22Rv1 (cell line): ENCODE measurements around the gene RSPH1.

ENCODE experiments used
- H3K27ac ChIP-seq: fragments of 450-650 bp; 2 replicates; pipeline ENCODE4 v1.5.1; 2017
- CTCF ChIP-seq: fragments of 450-650 bp; IDR thresholded peaks from 2 replicates; pipeline ENCODE4 v1.5.1; 2017; ENCODE audit warnings: mild to moderate bottlenecking
- ZFX ChIP-seq: fragments of 450-650 bp; IDR thresholded peaks from 2 replicates; pipeline ENCODE4 v1.6.1; 2017; ENCODE audit warnings: antibody characterized with exemption, borderline replicate concordance

Gene RSPH1

DNA sequence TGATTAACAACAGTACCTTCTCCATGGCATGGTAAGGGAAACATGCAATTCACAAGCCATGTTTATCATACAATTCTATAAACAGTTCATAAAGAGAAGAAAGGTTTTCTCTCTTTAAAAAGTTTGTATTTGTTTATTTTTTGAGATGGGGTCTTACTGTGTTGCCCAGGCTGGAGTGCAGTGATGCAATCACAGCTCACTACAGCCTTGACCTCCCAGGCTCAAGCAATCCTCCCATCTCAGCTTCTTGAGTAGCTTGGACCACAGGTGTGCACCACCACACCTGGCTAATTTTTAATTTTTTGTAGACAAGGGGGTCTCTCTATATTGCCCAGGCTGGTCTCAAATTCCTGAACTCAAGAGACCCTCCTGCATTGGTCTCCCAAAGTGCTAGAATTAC, 45.6 kb upstream of the RSPH1 start:
- no peak overlapping the region for H3K27ac ChIP-seq
- TF ChIP-seq ZFX: no peak
- TF ChIP-seq CTCF: no peak

GRCh38 chr21:42541174-42541573, 45.1 kb upstream of the RSPH1 start:
- no peak for TF ChIP-seq CTCF
- no peak for TF ChIP-seq ZFX
- no peak overlapping the region for H3K27ac ChIP-seq

- no peak for TF ChIP-seq ZFX
- no peak for TF ChIP-seq CTCF
These were observed 44.4 kb upstream of the RSPH1 start for GRCh38 chr21:42540396-42540795.

DNA sequence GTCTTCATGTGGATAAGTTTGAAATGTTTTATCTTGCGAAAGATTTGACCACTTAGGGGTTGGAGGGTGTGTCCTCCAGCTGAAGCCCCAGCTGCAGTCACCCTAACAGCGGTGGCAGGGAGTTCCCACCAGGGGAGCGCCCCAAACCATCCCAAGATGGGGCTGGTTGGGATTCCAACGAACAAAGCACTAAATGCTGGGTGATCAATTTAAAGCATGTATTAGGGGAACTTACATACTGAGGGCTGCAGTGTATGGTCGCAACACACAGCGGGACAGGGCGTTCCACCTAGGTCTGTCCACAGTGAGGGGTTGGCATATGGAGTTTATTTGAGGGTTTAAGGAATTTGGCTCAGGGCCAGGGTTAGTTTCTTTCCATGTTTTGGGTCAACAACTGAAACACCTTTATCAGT, 43.9 kb upstream of the RSPH1 start:
- TF ChIP-seq CTCF (no peak), ZFX (no peak)
- no peak overlapping the region for H3K27ac ChIP-seq

More at GRCh38 chr21:42540396-42540795, 44.4 kb upstream of the RSPH1 start:
- H3K27ac ChIP-seq: no peak overlapping the region

DNA sequence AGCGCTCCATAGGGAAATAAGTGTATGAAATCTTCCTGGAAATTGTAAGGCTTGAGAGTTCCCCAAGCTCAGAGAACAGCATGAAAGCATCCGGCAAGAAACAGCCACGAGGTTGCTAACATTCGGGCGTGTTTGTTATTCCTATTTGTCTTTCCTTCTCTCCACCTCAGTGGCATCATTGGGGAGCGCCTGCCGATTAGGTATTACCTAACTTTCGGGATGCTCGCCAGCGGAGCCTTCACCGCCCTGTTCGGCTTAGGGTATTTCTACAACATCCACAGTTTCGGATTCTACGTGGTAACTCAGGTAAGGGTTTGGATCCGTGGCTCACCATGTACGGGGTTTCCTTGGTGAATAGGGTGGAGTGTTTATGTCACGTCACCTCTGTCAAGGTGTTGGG, 43.3 kb upstream of the RSPH1 start:
- H3K27ac ChIP-seq: no peak overlapping the region
- no peak for TF ChIP-seq ZFX
- TF ChIP-seq CTCF: no peak

DNA sequence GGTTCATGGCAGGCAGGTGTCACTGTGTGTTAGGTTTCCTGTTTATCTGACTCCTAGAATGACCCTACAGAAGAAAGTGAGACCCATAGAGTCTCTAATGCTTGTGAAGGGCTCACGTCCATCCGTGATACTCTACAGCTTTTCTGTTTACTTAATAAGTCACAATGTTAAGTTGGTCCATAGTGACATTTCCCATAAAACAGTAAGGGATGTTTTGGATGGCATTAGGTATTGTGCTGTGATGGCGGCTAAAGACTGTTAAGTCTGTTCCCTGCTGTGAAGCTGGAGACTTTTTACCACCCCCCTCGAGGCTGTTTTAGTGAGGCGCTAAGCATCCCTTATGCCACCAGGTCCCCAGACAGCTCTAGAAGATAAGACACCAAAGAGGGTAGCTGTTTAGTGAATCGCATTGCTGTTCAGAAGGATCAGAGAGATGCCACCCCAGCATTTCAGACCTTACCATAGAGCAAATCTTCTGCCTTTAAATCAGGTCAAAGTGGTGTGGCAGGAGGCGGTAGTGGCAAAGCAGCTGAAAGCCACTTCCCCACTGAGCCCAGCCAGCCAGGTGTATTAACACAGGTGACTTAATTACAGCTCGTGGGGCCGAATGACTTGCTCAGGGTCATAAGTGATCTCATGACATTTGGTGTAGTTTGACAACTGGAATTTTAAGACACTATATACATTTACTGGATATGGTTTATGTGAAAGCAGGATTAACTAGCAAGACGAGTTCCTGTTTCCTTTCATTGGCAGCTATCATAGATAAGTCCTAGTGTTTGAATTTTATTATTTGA, 42.7 kb upstream of the RSPH1 start:
- no peak overlapping the region for H3K27ac ChIP-seq
- TF ChIP-seq ZFX: no peak
- no peak for TF ChIP-seq CTCF

- H3K27ac ChIP-seq: no peak overlapping the region
- no peak for TF ChIP-seq ZFX
- no peak for TF ChIP-seq CTCF
These were observed 41.2 kb upstream of the RSPH1 start for GRCh38 chr21:42537106-42537742.
